SK-N-SH (cell line): ENCODE measurements around the gene GADD45B. TPM values are rescaled to one million over a fixed set of nuclear protein-coding genes. Genes with fewer than 3 reads are reported as not detected.

Experiments used
- CTCF ChIA-PET: fragments of 300-600, 350-600 bp; formaldehyde crosslinking; extraction: SDS; loops from one replicate; lab custom pipeline; 2021; lab: Yijun Ruan, JAX
- POLR2A ChIA-PET: fragments of 350-600 bp; sonication (Branson Sonifier 250); formaldehyde crosslinking; extraction: SDS; loops from one replicate; lab custom pipeline; 2020; ENCODE audit warnings: antibody characterized with exemption, inconsistent platforms; lab: Yijun Ruan, JAX
- DNase-seq: peaks from one replicate; pipeline ENCODE4 v3.0.0; 2012
- H2AFZ ChIP-seq: fragments of 200-600 bp; sonication (generic); 2 replicates; pipeline ENCODE4 v1.8.1; 2016; ENCODE audit warnings: antibody characterized with exemption, mild to moderate bottlenecking, low read depth
- H3F3A ChIP-seq: fragments of 200-600 bp; sonication (generic); replicated peaks from 2 replicates; pipeline ENCODE3; 2016; ENCODE audit warnings: antibody characterized with exemption, mild to moderate bottlenecking; ENCODE audit not compliant: insufficient read depth
- H3K27ac ChIP-seq, 2 experiments: fragments of 200-500 bp in 1 of 2; fragments of 200-600 bp in 1 of 2; sonication (Bioruptor generic) in 1 of 2; sonication (generic), shearing (Covaris generic) in 1 of 2; 2 replicates each; pipeline versions ENCODE4 v1.5.1 to v1.6.1; 2014 to 2016; ENCODE audit warnings: low read depth in 2 of 2, inconsistent platforms in 1 of 2, low read length in 1 of 2, mild to moderate bottlenecking in 1 of 2, mixed read lengths in 1 of 2
- H3K27me3 ChIP-seq: fragments of 200-600 bp; sonication (generic), shearing (Covaris generic); 2 replicates; pipeline ENCODE4 v1.6.1; 2016; ENCODE audit warnings: mixed run types; ENCODE audit not compliant: insufficient read depth
- H3K36me3 ChIP-seq, 2 experiments: fragments of 200-500 bp in 1 of 2; fragments of 200-600 bp in 1 of 2; sonication (Bioruptor generic) in 1 of 2; sonication (generic) in 1 of 2; replicated peaks in 1 of 2; 2 replicates each; pipeline versions ENCODE3 to v1.5.1; 2014 to 2016; ENCODE audit warnings: low read length in 1 of 2, mild to moderate bottlenecking in 1 of 2; ENCODE audit not compliant: insufficient read depth in 2 of 2, control insufficient read depth in 1 of 2
- H3K4me1 ChIP-seq, 2 experiments: fragments of 200-500 bp in 1 of 2; fragments of 200-600 bp in 1 of 2; sonication (Bioruptor generic) in 1 of 2; sonication (generic), shearing (Covaris generic) in 1 of 2; 2 replicates each; pipeline versions ENCODE4 v1.5.1 to v1.6.1; 2014 to 2016; ENCODE audit warnings: low read depth in 1 of 2, low read length in 1 of 2, mixed run types in 1 of 2; ENCODE audit not compliant: insufficient read depth in 2 of 2, control insufficient read depth in 1 of 2
- H3K4me2 ChIP-seq: fragments of 200-600 bp; sonication (generic), shearing (Covaris generic); 2 replicates; pipeline ENCODE4 v1.6.1; 2017; ENCODE audit warnings: mixed run types
- H3K4me3 ChIP-seq, 2 experiments: fragments of 200-500 bp in 1 of 2; fragments of 200-600 bp in 1 of 2; sonication (Bioruptor generic) in 1 of 2; sonication (generic), shearing (Covaris generic) in 1 of 2; 2 replicates each; pipeline versions ENCODE4 v1.5.1 to v1.8.1; 2014 to 2016; ENCODE audit warnings: low read depth in 2 of 2, inconsistent platforms in 1 of 2, low read length in 1 of 2, mild to moderate bottlenecking in 1 of 2, mixed read lengths in 1 of 2, moderate library complexity in 1 of 2
- H3K79me2 ChIP-seq: fragments of 200-600 bp; sonication (generic); 2 replicates; pipeline ENCODE4 v1.8.1; 2017; ENCODE audit warnings: mild to moderate bottlenecking; ENCODE audit not compliant: insufficient read depth
- H3K9ac ChIP-seq: fragments of 200-600 bp; sonication (generic); 2 replicates; pipeline ENCODE4 v1.6.1; 2017; ENCODE audit warnings: mixed run types
- H3K9me2 ChIP-seq: fragments of 200-600 bp; sonication (generic); 2 replicates; pipeline ENCODE4 v1.6.1; 2017; ENCODE audit warnings: mixed run types
- H3K9me3 ChIP-seq: fragments of 200-600 bp; sonication (generic); 2 replicates; pipeline ENCODE4 v1.6.1; 2017; ENCODE audit warnings: mixed run types, mild to moderate bottlenecking, moderate library complexity
- H4K20me1 ChIP-seq: fragments of 200-600 bp; sonication (generic); 2 replicates; pipeline ENCODE4 v1.6.1; 2017; ENCODE audit warnings: mild to moderate bottlenecking, mixed run types; ENCODE audit not compliant: insufficient read depth
- ELF1 ChIP-seq: IDR thresholded peaks from 2 replicates; pipeline ENCODE4 v1.4.0; 2012
- FOSL2 ChIP-seq: IDR thresholded peaks from 2 replicates; pipeline ENCODE4 v1.4.0; 2012; ENCODE audit warnings: low read depth, mild to moderate bottlenecking, moderate library complexity, borderline replicate concordance
- FOXM1 ChIP-seq: IDR thresholded peaks from 2 replicates; pipeline ENCODE4 v1.4.0; 2012; ENCODE audit warnings: low read depth, mild to moderate bottlenecking
- GABPA ChIP-seq: IDR thresholded peaks from 2 replicates; pipeline ENCODE4 v1.4.0; 2012; ENCODE audit warnings: low read depth, mild to moderate bottlenecking
- MXI1 ChIP-seq: IDR thresholded peaks from 2 replicates; pipeline ENCODE4 v1.6.1; 2012; ENCODE audit warnings: mild to moderate bottlenecking, low read depth, low read length, improper control_type of control experiment
- NFIC ChIP-seq: IDR thresholded peaks from 2 replicates; pipeline ENCODE4 v1.4.0; 2012; ENCODE audit warnings: borderline replicate concordance
- NRF1 ChIP-seq: IDR thresholded peaks from 2 replicates; pipeline ENCODE4 v1.6.1; 2012; ENCODE audit warnings: low read depth, mild to moderate bottlenecking, low read length
- RCOR1 ChIP-seq: fragments of 150-350 bp; IDR thresholded peaks from 2 replicates; pipeline ENCODE4 v1.6.1; 2017; ENCODE audit warnings: antibody characterized with exemption, low read length
- SMC3 ChIP-seq: IDR thresholded peaks from 2 replicates; pipeline ENCODE4 v1.6.1; 2012; ENCODE audit warnings: low read depth, low read length, improper control_type of control experiment
- TAF1 ChIP-seq: IDR thresholded peaks from 2 replicates; pipeline ENCODE4 v1.6.1; 2012; ENCODE audit warnings: low read depth, mild to moderate bottlenecking, low read length, moderate library complexity, borderline replicate concordance
- YY1 ChIP-seq: IDR thresholded peaks from 2 replicates; pipeline ENCODE4 v1.4.0; 2012; ENCODE audit warnings: low read depth, mild to moderate bottlenecking
- WGBS: methylation state at CpG from one replicate; pipeline ENCODE4 v1.1.6; 2017; ENCODE audit warnings: low lambda C conversion rate; 5-methylcytosine and 5-hydroxymethylcytosine counted together
- polyA plus RNA-seq, 3 experiments: library from polyadenylated mRNA; depleted of rRNA; stranded (reverse); fragments of >200 nt; gene quantifications; 2 replicates each; pipeline ENCODE4 v1.2.3, GENCODE V29; 2012
- TF ChIP-seq, protein P1 (sequence below): IDR thresholded peaks from 2 replicates; pipeline ENCODE4; 2012
- TF ChIP-seq, protein P2 (sequence below): IDR thresholded peaks from 2 replicates; pipeline ENCODE4 v1.4.0; 2012; ENCODE audit warnings: low read depth
- TF ChIP-seq, protein P3 (sequence below): fragments of 200-600 bp; sonication (generic); IDR thresholded peaks from 2 replicates; pipeline ENCODE4 v1.6.1; 2017; ENCODE audit warnings: antibody characterized with exemption, mild to moderate bottlenecking, moderate library complexity
- TF ChIP-seq, protein P4 (sequence below): fragments of 150-350 bp; IDR thresholded peaks from 2 replicates; pipeline ENCODE4 v1.6.1; 2017; ENCODE audit warnings: antibody characterized with exemption, low read length, low read depth, borderline replicate concordance

The GADD45B gene
- polyA plus RNA-seq, 1 of the 3 experiments (the other 2 are of a cell fraction) = 67.6 TPM

DNA sequence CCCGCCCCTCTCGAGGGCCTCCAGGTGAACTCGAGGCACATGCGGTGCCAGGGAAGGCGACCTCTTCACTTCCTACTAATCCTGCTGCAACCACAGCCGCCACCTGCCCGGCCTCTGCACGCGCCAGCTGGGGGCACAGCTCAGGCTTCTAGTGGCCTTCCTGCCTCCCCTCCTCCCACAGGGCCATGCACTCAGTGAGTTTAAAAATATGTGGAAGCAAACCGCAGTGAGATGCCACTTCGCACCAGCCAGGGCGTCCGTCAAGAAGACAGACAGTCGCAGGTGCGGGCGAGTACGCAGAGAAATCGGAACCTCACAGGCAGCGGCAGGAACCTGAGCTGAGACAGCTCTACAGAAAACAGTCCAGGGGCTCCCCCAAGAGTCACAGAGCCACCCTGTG, 29.5 kb upstream of the GADD45B start:
- Histone ChIP-seq H3K4me1 (no peaks in the 10 kb centered on the region), H3K9me3 (no peaks in the 10 kb centered on the region), H4K20me1 (peaks cover 64% of the 10 kb centered on the region; the same call in 1 of the 2 replicates), H3K4me2 (no peak overlapping the region), H3K9ac (no peak overlapping the region), H3K9me2 (no peaks in the 10 kb centered on the region), H3K36me3 (peaks cover 3 to 15% of the 10 kb centered on the region in 2 experiments), H3K4me3 (no peak overlapping the region), H3K79me2 (peaks cover 93% of the 10 kb centered on the region), H3K27ac (no peak overlapping the region), H3K27me3 (no peaks in the 10 kb centered on the region), H2AFZ (no peak overlapping the region), H3F3A (no peaks in the 10 kb centered on the region)
- WGBS = 96% methylated on average over 13 of the region's 19 CpGs
- CTCF ChIA-PET = interaction anchor here (1.2 kb wide), 1 partner anchor 10 kb away, joined by 3 read pairs; the partner anchor contains the start of gene LMNB2
- POLR2A ChIA-PET = interaction anchor here (1.1 kb wide), 1 partner anchor 18 kb away, joined by 3 read pairs; no protein-coding TSS in a partner anchor
- no peak for DNase-seq
- TF ChIP-seq NFIC = no peak
- TF ChIP-seq, protein P1, sequence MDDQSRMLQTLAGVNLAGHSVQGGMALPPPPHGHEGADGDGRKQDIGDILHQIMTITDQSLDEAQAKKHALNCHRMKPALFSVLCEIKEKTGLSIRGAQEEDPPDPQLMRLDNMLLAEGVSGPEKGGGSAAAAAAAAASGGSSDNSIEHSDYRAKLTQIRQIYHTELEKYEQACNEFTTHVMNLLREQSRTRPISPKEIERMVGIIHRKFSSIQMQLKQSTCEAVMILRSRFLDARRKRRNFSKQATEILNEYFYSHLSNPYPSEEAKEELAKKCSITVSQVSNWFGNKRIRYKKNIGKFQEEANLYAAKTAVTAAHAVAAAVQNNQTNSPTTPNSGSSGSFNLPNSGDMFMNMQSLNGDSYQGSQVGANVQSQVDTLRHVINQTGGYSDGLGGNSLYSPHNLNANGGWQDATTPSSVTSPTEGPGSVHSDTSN = no peak
- no peak for TF ChIP-seq FOSL2

DNA sequence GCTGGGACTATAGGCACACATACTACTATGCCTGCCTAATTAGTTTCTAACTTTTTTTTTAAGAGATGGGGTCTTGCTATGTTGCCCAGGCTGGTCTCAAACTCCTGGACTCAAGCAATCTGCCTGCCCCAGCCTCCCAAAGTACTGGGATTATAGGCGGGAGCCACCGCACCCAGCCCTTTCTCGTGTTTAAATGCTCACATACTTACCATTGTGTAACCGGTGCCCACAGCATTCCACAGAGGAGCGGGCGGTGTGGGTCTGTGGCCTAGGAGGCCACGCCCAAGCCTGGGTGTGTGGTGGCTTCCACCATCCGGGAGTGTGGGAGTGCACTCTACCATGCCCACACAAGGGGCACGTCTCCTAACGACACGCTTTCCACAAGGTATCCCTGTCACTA, 26.9 kb upstream of the GADD45B start:
- no peaks in the 10 kb centered on the region for H3F3A ChIP-seq
- no peak for DNase-seq
- ChIA-PET POLR2A (interaction anchor here (0.6 kb wide), 1 partner anchor 107 kb away, joined by 4 read pairs; no protein-coding TSS in a partner anchor), CTCF (no interaction called here)
- no peak overlapping the region for H3K27ac ChIP-seq
- H3K36me3 ChIP-seq = peaks cover 0 to 4% of the 10 kb centered on the region in 2 experiments
- peaks cover 74% of the 10 kb centered on the region; the same call in 1 of the 2 replicates for H4K20me1 ChIP-seq
- H3K4me2 ChIP-seq = no peak overlapping the region
- TF ChIP-seq TAF1 = no peak
- TF ChIP-seq, protein P2, sequence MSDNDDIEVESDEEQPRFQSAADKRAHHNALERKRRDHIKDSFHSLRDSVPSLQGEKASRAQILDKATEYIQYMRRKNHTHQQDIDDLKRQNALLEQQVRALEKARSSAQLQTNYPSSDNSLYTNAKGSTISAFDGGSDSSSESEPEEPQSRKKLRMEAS = no peak
- TF ChIP-seq YY1 = no peak
- no peak for TF ChIP-seq FOXM1
- TF ChIP-seq, protein P3, sequence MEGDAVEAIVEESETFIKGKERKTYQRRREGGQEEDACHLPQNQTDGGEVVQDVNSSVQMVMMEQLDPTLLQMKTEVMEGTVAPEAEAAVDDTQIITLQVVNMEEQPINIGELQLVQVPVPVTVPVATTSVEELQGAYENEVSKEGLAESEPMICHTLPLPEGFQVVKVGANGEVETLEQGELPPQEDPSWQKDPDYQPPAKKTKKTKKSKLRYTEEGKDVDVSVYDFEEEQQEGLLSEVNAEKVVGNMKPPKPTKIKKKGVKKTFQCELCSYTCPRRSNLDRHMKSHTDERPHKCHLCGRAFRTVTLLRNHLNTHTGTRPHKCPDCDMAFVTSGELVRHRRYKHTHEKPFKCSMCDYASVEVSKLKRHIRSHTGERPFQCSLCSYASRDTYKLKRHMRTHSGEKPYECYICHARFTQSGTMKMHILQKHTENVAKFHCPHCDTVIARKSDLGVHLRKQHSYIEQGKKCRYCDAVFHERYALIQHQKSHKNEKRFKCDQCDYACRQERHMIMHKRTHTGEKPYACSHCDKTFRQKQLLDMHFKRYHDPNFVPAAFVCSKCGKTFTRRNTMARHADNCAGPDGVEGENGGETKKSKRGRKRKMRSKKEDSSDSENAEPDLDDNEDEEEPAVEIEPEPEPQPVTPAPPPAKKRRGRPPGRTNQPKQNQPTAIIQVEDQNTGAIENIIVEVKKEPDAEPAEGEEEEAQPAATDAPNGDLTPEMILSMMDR = no peak
- TF ChIP-seq SMC3 = no peak
- no peak for TF ChIP-seq RCOR1
- no peak for TF ChIP-seq GABPA
- TF ChIP-seq NRF1 = no peak
- TF ChIP-seq, protein P4, sequence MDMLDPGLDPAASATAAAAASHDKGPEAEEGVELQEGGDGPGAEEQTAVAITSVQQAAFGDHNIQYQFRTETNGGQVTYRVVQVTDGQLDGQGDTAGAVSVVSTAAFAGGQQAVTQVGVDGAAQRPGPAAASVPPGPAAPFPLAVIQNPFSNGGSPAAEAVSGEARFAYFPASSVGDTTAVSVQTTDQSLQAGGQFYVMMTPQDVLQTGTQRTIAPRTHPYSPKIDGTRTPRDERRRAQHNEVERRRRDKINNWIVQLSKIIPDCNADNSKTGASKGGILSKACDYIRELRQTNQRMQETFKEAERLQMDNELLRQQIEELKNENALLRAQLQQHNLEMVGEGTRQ = no peak
- no peak for TF ChIP-seq MXI1
- TF ChIP-seq ELF1 = no peak
- no peak overlapping the region for H3K4me3 ChIP-seq
- H3K27me3 ChIP-seq = no peaks in the 10 kb centered on the region
- H3K9ac ChIP-seq = no peak overlapping the region
- H2AFZ ChIP-seq = no peak overlapping the region
- WGBS = over 99% methylated on average over 11 of the region's 11 CpGs
- H3K9me3 ChIP-seq = no peaks in the 10 kb centered on the region
- no peaks in the 10 kb centered on the region for H3K9me2 ChIP-seq
- no peaks in the 10 kb centered on the region; a peak in 1 of 4 replicates for H3K4me1 ChIP-seq
- peaks cover 91% of the 10 kb centered on the region for H3K79me2 ChIP-seq
